ENCODE data around the gene PEX14.

Gene PEX14

DNA sequence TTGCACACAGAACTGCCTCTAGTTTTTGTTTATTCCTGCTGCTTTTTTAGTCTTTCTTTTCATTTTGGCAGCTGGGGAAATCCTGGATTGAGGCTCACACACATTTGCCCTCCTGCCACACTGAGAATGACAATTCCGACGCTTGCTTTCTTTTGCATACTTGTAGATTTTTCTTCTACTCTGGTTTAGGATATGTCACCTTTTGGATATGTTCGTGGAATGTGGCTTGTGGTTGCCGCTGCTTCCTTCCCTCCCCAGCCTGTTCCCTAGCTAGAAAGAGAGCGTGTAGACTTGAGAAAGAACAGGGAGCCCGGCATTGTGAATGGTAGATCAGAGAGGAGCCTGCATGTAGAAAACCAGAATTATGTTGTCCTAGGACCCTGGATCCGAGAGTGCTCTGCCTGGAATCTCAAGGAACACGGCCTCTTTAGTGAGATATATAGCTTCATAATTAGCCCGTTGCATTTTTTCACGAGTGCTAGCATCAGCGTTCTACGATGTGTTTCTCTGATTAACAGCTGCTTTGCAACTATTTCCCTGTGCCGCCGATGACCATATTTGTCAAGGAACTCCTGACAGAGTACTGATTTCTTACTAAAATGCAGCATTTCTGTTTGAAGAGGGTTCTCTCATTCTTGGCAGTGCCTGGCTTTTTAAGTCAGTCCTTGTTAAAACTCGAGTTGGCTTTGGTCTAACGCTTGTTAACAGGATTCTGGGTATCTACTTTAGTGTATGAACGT is 56.2 kb downstream of the PEX14 start:
- Histone ChIP-seq H3K9me3 (ENCODE audit: insufficient read depth, low read length) (no peaks in the 10 kb centered on the region), H3K27me3 (ENCODE audit: low read depth, low read length) (no peaks in the 10 kb centered on the region), H3K79me2 (ENCODE audit: low read length) (no peaks in the 10 kb centered on the region), H3K9ac (ENCODE audit: low read length) (no peak overlapping the region), H3K4me2 (ENCODE audit: low read length) (no peak overlapping the region), H3K27ac (ENCODE audit: low read length) (no peak overlapping the region), H3K4me1 (ENCODE audit: low read length) (no peaks in the 10 kb centered on the region), H3K36me3 (replicated peaks; ENCODE audit: low read depth, low read length) (no peaks in the 10 kb centered on the region), H4K20me1 (ENCODE audit: insufficient read depth, low read length) (no peaks in the 10 kb centered on the region), H2AFZ (ENCODE audit: low read depth, low read length) (no peak overlapping the region), H3K4me3 (ENCODE audit: low read length) (no peak overlapping the region)
- no peak for TF ChIP-seq CTCF (IDR thresholded peaks at IDR 0.05; ENCODE audit: low read depth, low read length)
- TF ChIP-seq EZH2phosphoT487 (IDR thresholded peaks at IDR 0.05; ENCODE audit: low read depth) = no peak

DNA sequence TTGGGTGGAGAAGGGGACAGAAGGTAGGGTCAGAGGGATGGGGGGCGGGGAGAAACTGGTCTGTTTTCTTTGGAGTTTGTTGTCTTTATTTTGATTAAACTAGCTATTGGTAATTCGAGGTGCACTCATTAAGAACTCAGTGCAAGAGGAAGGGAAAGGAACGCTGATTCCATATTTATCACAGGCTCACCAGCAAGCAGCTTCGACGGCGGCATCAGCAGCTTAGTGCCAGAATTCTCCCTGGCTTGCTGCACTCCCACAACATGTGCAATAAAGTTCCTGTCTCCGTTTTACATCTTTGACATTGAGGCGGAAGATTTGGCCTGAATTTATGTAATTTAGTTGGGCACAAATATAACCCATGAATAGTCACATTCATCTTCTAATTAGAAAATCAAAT is 57.6 kb downstream of the PEX14 start:
- no peaks in the 10 kb centered on the region for H3K36me3 ChIP-seq (replicated peaks; ENCODE audit: low read depth, low read length)
- H2AFZ ChIP-seq (ENCODE audit: low read depth, low read length) = no peak overlapping the region
- H3K4me2 ChIP-seq (ENCODE audit: low read length) = no peak overlapping the region
- H3K79me2 ChIP-seq (ENCODE audit: low read length) = no peaks in the 10 kb centered on the region
- H4K20me1 ChIP-seq (ENCODE audit: insufficient read depth, low read length) = no peaks in the 10 kb centered on the region
- no peaks in the 10 kb centered on the region for H3K4me1 ChIP-seq (ENCODE audit: low read length)
- no peak overlapping the region for H3K27ac ChIP-seq (ENCODE audit: low read length)
- H3K9me3 ChIP-seq (ENCODE audit: insufficient read depth, low read length) = no peaks in the 10 kb centered on the region
- H3K9ac ChIP-seq (ENCODE audit: low read length) = no peak overlapping the region
- no peak overlapping the region for H3K4me3 ChIP-seq (ENCODE audit: low read length)
- no peaks in the 10 kb centered on the region for H3K27me3 ChIP-seq (ENCODE audit: low read depth, low read length)
- TF ChIP-seq CTCF (IDR thresholded peaks at IDR 0.05; ENCODE audit: low read depth, low read length) = no peak
- no peak for TF ChIP-seq EZH2phosphoT487 (IDR thresholded peaks at IDR 0.05; ENCODE audit: low read depth)

- Histone ChIP-seq H2AFZ (ENCODE audit: low read depth, low read length) (no peak overlapping the region), H3K27me3 (ENCODE audit: low read depth, low read length) (no peaks in the 10 kb centered on the region), H4K20me1 (ENCODE audit: insufficient read depth, low read length) (no peaks in the 10 kb centered on the region), H3K4me3 (ENCODE audit: low read length) (no peak overlapping the region), H3K4me2 (ENCODE audit: low read length) (no peak overlapping the region), H3K27ac (ENCODE audit: low read length) (no peak overlapping the region), H3K36me3 (replicated peaks; ENCODE audit: low read depth, low read length) (no peaks in the 10 kb centered on the region), H3K4me1 (ENCODE audit: low read length) (no peaks in the 10 kb centered on the region), H3K79me2 (ENCODE audit: low read length) (no peaks in the 10 kb centered on the region), H3K9ac (ENCODE audit: low read length) (no peak overlapping the region), H3K9me3 (ENCODE audit: insufficient read depth, low read length) (no peaks in the 10 kb centered on the region)
- TF ChIP-seq CTCF (IDR thresholded peaks at IDR 0.05; ENCODE audit: low read depth, low read length) = no peak
- no peak for TF ChIP-seq EZH2phosphoT487 (IDR thresholded peaks at IDR 0.05; ENCODE audit: low read depth)
Observed at GRCh38 chr1:10534519-10534918, 59.8 kb downstream of the PEX14 start.

- TF ChIP-seq CTCF (IDR thresholded peaks at IDR 0.05; ENCODE audit: low read depth, low read length) = no peak
- no peak for TF ChIP-seq EZH2phosphoT487 (IDR thresholded peaks at IDR 0.05; ENCODE audit: low read depth)
- H4K20me1 ChIP-seq (ENCODE audit: insufficient read depth, low read length) = no peaks in the 10 kb centered on the region
Observed at GRCh38 chr1:10536133-10536770, 61.5 kb downstream of the PEX14 start.

More at GRCh38 chr1:10536133-10536770, 61.5 kb downstream of the PEX14 start:
- Histone ChIP-seq H3K4me2 (ENCODE audit: low read length) (no peak overlapping the region), H3K79me2 (ENCODE audit: low read length) (no peaks in the 10 kb centered on the region), H3K4me3 (ENCODE audit: low read length) (no peak overlapping the region), H3K27me3 (ENCODE audit: low read depth, low read length) (no peaks in the 10 kb centered on the region), H2AFZ (ENCODE audit: low read depth, low read length) (no peak overlapping the region), H3K9ac (ENCODE audit: low read length) (no peak overlapping the region), H3K27ac (ENCODE audit: low read length) (no peak overlapping the region), H3K9me3 (ENCODE audit: insufficient read depth, low read length) (no peaks in the 10 kb centered on the region), H3K36me3 (replicated peaks; ENCODE audit: low read depth, low read length) (no peaks in the 10 kb centered on the region), H3K4me1 (ENCODE audit: low read length) (no peaks in the 10 kb centered on the region)

Data from OCI-LY3 (cell line).